ENCODE measurements around the gene GLB1L2. TPM values are rescaled to one million over a fixed set of nuclear protein-coding genes. Genes with fewer than 3 reads are reported as not detected.

The GLB1L2 gene
- total RNA-seq, 1 donor = not detected

- no peak for DNase-seq (ENCODE audit: low read depth)
- no peak overlapping the region for H3K4me3 ChIP-seq (ENCODE audit: low read depth, low read length)
- no peak for TF ChIP-seq CTCF (IDR thresholded peaks at IDR 0.05; ENCODE audit: insufficient read depth, low read length)
These were observed 39.8 kb downstream of the GLB1L2 start for GRCh38 chr11:134371436-134372185.

- H3K4me3 ChIP-seq (ENCODE audit: low read depth, low read length) = no peak overlapping the region
- TF ChIP-seq CTCF (IDR thresholded peaks at IDR 0.05; ENCODE audit: insufficient read depth, low read length) = no peak
- DNase-seq (ENCODE audit: low read depth) = no peak
These were observed 40.7 kb downstream of the GLB1L2 start for GRCh38 chr11:134372536-134372935.

GRCh38 chr11:134372961-134373360 lies 41.2 kb downstream of the GLB1L2 start:
- no peak overlapping the region for H3K4me3 ChIP-seq (ENCODE audit: low read depth, low read length)
- DNase-seq (ENCODE audit: low read depth) = no peak
- TF ChIP-seq CTCF (IDR thresholded peaks at IDR 0.05; ENCODE audit: insufficient read depth, low read length) = no peak

- no peak for TF ChIP-seq CTCF (IDR thresholded peaks at IDR 0.05; ENCODE audit: insufficient read depth, low read length)
These were observed 41.8 kb downstream of the GLB1L2 start for GRCh38 chr11:134373591-134374052.

GRCh38 chr11:134374171-134374570 lies 42.4 kb downstream of the GLB1L2 start:
- no peak for DNase-seq (ENCODE audit: low read depth)
- no peak for TF ChIP-seq CTCF (IDR thresholded peaks at IDR 0.05; ENCODE audit: insufficient read depth, low read length)
- H3K4me3 ChIP-seq (ENCODE audit: low read depth, low read length) = no peak overlapping the region

More at GRCh38 chr11:134373591-134374052, 41.8 kb downstream of the GLB1L2 start:
- DNase-seq (ENCODE audit: low read depth) = no peak
- no peak overlapping the region for H3K4me3 ChIP-seq (ENCODE audit: low read depth, low read length)

GRCh38 chr11:134374891-134375550 lies 43.2 kb downstream of the GLB1L2 start:
- DNase-seq (ENCODE audit: low read depth) = no peak
- no peak for TF ChIP-seq CTCF (IDR thresholded peaks at IDR 0.05; ENCODE audit: insufficient read depth, low read length)
- H3K4me3 ChIP-seq (ENCODE audit: low read depth, low read length) = no peak overlapping the region
